ENCODE data around the gene DLGAP1.

The DLGAP1 gene

DNA sequence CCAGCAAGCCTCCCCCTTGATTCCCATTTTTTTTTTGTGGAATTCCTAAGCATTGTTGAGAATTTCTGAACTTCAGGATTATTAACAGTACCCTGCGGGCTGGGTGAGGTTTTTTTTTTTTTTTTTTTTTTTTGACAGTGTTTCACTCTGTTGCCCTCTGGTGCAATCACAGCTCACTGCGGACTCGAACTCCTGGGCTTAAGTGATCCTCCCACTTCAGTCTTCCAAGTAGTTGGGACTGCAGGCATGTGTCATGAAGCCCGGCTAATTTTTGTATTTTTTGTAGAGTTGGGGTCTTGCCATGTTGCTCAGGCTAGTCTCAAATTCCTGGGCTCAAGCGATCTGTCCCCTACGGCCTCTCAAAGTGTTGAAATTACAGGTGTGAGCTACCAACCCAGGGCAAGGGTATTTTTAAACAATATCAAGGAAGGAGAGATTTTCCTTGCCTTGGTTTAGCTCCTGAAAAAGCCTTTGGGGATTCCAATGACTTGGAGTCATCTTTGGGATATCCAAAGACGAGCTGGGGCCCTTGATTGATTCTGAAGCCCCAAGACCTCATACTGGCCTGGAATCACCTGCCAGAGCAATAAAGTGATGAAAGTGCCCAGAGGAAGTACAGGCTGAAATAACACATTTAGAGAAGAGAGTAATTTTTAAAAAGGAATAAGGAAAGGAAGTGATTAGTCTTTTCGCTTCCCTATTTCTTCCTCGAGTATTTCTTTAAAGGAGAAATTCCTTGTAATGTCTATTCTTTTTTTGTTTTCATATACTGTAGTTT, 764.9 kb downstream of the DLGAP1 start:
- no peak for DNase-seq (ENCODE audit: low spot score)

DNA sequence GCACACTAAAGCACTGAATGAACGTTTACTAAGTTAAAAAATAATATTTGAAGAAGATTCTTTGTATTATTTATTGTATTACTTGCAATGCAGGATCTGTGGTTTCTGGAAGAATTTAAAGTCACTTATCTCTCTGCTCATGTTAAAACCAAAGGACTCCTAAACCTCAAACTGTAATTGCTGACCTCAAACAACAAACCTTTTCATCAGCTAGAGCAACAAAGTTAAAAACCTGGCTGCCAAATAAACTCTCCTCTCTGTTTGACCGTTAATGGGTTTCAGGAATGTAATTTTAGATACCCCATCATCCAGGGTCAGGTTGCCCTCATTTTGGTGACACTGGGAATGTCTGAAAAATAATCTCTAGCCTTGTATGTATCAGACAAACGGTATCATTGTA, 766.0 kb downstream of the DLGAP1 start:
- no peak for DNase-seq (ENCODE audit: low spot score)

DNA sequence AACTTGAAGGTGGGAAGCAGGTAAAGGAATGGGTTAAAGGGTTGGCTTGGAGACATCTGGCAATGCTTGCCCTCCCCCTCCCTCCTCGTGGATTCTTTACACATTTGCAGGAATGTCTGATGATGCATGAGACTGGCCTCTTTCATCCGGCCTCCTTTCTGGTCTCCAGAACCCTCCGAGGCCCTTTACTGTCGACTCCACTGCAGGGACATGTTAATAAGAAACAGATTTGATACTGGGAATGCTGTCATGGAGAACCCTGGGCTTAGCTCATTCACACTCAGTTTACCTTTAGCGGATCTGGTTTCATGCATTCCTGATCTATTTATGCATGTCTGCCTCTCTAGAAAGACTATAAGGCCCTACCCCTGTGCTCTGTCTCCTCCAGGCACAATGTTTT, 766.4 kb downstream of the DLGAP1 start:
- no peak for DNase-seq (ENCODE audit: low spot score)

DNA sequence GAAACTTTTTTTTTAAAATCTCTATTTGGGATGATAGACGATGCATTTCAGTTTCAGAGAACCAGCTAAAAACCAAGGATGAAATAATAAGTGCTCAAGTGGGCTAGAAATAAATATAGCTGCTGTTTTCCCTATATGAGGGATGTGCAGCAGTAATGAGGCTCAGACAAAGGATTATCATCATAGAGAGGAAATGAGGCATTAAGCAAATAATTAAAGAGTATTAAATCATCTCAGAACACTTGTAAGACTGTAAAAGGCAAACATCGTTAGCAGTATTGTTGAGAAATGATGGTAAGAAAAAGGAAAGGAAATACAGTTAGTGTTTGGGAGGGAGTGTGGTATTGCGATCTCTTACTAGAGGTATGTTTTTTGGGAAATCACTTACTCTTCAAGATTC, 771.6 kb downstream of the DLGAP1 start:
- DNase-seq (ENCODE audit: low spot score) = no peak

DNA sequence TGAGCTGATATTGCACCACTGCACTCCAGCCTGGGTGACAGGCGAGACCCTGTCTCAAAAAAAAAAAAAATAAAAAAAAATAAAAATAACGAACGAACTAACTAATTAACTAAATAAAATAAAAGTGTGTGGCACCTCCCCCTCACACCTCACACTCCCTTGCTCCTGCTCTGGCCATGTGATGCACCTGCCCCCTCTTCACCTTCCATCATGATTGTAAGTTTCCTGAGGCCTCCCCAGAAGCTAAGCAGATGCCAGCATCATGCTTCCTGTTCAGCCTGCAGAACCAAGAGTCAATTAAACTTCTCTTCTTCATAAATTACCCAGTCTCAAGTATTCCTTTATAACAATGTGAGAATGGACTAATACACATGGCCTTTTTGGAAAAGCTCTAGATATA, 773.0 kb downstream of the DLGAP1 start:
- DNase-seq (ENCODE audit: low spot score) = no peak

DNA sequence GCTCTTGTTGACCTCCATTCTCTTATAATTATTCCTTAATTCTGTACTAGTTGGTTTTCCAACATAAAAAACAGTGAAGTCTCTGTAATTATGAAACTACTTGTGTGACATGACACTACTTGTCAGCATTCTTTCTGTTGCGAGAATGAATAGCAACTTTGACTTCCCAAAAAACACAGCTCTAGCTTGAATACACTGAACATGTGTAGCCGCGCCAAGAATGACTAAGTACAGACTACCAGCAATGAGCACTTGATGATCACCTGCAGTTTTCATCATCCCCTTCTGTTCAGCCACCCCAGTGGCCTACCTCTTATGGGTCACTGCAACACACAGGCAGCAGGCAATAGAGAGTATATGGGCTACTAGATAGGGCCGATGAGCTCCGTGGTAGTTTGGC, 775.9 kb downstream of the DLGAP1 start:
- no peak for DNase-seq (ENCODE audit: low spot score)

DNA sequence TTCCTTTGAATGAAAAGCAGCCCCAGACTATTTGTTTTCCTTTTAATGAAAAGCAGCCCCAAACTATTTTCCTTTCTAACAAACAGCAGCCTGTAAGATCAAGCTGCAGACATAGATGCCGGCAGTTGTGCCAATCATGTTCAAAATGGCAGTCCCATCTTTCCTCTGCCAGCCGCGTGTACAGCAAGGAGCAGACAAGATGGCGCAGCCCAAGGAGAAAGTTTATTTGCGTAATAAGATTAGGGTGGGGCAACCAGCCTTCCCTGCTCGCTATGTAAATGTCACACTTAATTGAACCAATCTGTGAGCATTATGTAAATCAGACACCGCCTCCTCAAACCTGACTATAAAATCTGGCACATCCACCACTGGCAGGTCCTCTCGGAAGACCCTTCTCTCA, 779.1 kb downstream of the DLGAP1 start:
- no peak for DNase-seq (ENCODE audit: low spot score)

DNA sequence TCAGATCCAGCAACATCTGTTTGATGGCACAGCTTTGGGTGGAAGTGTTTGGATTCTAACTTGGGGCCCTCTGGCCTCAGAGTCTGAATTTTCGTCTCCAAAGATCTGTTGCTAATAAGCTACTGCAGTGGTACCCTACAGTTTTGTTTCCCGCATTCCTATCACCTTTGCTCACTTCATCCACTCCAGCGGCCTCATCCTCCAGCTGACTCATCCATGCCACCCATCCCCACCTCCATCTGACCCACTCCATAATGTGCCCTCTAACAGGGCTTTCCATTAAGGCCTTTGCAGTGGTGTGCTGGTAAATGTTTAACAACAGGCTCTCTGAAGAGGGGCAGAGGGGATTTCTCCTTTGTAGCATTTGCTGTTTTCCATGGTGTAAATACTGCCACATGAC, 779.7 kb downstream of the DLGAP1 start:
- no peak for DNase-seq (ENCODE audit: low spot score)

DNA sequence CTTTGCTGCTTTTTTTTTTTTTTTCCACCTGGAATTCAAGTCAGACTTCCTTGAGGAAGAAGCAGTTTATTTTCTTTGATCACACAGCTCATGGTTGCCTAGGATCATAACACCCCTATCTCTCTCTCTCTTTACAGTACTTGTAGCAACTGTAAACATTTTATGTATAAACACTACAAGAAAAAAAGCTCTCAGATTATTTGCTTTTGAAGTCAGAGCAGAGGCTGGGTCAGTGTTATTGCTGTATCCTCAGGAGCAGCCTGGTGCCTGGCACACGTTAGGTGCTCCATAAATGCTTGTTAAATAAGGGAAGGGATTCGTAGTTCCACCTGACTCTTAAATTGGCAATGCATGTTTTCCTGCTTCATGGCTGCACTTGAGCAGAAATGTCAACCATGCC, 783.9 kb downstream of the DLGAP1 start:
- no peak for DNase-seq (ENCODE audit: low spot score)

DNA sequence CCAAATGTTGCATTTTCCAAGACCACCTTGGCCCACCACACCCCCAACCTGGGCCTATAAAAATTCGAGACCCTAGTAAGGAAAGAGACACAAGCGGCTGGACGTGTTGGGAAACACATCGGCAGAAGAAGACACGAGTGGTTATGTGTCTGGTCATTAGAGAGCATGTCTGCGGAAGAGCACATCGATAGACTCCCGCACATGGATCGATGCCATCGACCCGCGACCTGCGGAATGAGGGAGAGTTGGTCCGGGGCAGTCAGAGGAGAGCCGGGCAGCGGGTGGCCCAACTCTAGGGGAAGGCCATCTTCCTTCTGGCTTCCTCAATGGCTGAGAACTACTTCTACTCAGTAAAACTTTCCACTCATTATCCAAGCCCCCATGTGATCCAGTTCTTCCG, 785.7 kb downstream of the DLGAP1 start:
- no peak for DNase-seq (ENCODE audit: low spot score)

DNA sequence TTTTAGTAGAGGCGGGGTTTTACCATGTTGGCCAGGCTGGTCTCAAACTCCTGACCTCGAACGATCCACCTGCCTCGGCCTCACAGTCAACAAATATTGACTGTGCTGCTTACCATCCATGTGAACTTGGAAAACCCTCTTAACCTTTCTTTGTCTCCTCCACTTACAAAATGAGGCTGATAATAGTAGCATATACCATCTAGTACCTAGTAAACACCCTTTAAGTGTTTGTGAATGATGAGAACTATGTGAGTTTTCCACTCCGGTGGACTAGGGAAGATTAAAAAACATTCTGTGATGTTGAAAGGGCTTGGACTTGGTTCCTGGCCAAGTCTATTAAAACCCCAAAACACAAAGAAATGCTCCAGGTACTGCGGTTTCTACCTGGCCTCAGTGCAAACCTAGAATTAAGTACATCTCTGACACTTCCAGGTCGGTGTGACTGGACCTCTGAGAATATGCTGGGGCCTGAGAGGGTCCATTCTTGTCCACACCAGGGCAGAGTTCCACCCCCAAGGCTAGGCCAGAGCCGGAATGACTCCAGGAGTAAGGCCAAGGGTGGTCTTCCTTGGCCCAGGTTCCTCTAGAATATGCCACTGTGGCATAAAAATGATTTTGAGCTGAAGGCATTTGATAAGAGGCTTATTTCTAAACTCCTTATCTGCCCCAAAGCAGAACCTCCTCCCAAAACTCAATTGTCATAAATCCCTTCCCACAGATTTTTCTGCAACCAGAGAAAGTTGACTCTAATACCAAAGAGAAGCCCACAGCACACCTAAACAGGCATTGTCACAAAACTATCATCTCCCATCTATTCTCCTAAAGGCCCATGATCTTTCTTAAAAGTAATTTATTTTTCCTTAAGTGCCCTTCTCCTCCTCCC, 787.6 kb downstream of the DLGAP1 start:
- DNase-seq (ENCODE audit: low spot score) = no peak

DNA sequence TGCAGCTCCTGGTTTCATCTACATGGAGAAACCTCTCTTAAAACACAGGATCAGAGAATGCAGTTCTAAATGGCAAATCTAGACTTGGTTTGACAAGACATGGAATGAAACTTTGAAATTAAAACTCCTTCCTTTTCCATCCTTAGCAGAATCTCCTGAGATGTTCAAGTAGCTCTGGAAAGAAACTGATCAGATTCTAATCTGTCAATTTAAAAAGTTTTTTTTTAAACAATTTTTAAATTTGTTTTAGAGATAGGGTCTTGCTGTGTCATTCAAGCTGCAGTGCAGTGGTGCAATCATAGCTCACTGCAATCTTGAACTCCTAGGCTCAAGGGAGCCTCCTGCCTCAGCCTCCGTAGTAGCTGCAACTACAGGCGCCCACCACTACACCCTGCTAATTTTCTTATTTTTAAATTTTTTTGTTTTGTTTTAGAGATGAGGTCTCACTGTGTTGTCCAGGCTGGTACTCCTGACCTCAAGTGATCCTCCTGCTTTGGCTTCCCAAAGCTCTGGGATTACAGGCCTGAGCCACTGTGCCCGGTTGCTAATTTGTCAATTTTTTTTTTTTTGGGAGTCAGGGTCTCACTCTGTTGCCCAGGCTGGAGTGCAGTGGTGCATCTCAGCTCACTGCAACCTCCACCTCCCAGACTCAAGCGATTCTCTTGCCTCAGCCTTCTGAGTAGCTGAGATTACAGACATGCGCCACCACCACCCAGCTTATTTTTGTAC, 788.4 kb downstream of the DLGAP1 start:
- DNase-seq (ENCODE audit: low spot score) = no peak

DNA sequence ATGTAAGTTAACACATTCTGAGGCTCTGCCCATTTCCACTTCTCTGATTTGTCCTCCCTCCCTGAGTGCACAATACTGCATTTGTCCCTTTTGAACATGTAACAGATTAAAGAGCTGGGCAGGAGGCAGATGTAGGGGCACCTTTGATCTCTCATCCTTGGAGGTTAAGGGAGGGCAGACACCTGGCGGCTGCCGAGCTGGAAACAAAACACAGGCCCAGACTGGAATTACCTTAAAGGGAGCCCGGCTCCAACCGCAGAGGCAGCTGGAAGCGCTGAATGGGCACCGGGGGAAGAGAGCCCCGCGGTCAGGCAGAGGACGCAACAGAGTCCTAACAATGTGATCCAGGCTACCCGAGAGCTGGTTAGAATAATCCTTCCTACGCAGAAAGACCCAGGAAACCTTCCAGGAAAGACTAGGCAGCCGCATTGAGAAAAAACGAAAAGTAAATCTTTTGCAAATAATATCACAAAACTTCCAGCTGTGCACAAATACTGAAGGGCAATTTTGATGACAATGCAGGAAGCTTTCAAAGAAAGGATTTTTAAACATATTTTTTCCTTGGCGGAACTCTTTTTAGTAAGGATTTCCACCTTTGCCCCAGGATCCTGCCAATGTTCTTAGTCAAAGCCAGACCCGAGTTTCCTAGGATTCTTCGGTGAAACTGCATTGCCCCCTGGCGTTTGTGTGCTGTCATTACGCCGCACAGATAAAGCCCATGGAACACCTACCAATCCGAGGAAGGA, 789.2 kb downstream of the DLGAP1 start:
- peak; percentile 85 for DNase-seq (ENCODE audit: low spot score)

DNA sequence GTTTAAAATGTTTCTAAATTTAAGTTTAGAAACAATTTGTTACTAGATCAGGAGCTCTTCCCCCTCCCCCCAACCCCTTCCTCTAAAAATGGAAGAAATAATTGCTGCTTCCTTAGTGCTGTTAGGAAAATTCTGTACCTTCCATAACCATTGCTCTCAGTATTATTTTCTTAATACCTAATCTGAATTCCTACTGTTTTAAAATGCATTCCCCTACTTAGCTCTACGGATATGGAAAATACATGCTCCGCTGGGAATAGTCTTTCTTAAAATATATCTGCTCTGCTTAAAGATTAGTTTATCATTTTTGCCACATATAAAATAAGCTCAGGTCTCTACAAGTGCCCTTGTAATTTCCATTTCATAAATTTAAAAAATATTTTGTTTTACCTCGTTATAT, 789.9 kb downstream of the DLGAP1 start:
- no peak for DNase-seq (ENCODE audit: low spot score)

DNA sequence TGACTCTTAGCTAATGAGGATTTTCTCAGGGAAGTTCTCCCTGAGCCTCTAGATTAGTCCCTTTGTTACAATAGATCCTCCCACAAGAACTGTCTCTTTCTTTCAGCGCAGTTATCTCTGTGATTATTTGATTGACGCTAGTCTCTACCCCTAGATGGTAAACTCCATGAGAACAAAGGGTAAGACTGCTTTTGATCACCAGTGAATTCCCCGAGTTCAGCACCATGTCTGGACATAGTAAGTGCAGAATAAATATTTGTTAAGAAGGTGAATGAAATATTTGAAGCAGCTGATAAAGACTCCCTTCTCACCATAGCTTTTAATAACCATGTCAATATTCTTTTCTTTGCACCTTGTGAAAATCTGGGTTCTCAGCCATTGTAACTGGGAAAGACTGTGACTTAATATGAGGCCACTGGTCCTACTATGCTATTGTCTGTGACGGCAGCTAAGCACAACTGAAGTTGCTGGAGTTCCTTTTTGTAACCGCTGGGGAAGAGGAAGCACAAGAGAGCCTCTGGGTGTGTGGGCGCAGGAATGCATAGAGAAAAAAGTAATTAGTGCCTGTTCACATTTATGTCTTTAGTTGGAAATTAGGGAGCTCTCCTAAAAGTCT, 790.4 kb downstream of the DLGAP1 start:
- no peak for DNase-seq (ENCODE audit: low spot score)

DNA sequence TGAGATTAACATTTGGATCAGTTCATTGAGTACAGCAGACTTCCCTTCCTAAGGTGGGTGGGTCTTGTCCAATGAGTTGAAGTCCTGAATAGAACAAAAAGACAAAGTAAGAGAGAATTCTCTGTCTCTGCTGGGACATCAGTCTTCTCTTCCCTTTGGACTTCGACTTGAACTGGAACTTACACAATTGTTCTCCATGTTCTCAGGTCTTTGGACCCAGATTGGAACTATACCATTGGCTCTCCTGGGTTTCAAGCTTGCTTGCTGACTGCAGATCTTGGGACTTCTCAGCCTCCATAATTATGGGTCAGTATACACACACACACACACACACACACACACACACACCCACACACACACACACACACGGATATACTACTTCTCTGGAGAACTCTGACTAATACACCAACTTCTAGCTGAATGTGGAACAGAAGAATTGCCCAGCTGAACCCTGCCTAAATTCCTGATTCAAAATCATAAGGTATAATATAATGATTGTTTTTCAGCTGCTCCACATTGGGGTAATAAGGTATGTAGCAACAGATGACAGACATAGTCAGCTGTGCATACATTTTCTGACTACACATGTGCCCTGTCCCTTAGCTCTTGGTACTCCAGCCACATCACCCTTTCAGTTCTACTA, 791.1 kb downstream of the DLGAP1 start:
- no peak for DNase-seq (ENCODE audit: low spot score)

DNA sequence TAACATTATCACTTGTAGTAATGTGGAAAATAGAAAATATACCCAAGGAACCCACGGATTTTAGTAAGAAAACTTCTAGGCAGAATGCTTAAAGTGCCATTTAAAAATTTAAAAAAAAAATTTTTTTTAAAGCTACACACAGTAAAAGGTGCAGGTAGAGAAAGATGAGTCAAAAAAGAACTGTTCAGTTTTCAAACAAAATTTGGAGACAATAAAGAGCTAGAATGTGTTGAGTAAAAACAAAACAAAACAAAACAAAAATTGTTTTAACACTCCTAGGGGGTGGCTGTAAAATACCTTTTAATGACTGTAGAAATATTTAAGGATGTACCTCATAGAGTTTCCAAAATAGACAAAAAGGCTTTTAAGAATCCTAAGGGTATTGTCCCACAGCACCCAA, 793.1 kb downstream of the DLGAP1 start:
- no peak for DNase-seq (ENCODE audit: low spot score)

DNA sequence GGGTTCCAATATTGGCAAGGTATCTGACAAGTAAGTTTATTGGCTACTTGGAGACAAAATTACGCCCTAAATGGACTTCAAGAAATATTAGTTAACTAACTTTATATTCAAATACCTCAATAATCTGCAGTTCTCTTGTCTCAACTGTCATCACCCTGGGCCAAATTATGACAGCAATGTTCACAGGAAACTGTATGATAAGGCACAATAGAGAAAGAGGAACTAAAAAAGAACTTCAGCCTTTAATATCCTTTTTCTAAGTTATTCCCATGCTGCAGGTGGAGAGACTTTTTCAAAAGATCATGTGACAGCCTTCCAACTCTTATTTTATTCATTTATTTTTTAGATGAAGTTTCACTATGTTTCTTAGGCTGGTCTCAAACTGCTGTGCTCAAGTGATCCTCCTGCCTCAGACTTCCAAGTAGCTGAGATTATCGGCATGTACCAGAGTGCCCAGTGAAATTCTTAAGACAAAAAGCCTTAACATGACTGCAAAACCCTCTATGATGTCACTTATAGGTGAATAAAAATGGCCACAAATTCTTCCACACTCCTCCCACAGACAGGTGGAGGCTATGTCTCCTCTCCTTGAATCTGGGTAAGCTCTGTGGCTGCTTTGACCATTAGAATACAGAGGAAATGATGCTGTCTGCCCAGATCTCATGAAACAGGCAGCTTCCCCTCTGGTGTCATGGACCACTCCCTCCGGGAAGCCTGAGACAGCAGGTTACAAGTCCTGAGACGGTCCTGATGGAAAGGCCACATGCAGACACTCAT, 794.2 kb downstream of the DLGAP1 start:
- DNase-seq (ENCODE audit: low spot score) = no peak

DNA sequence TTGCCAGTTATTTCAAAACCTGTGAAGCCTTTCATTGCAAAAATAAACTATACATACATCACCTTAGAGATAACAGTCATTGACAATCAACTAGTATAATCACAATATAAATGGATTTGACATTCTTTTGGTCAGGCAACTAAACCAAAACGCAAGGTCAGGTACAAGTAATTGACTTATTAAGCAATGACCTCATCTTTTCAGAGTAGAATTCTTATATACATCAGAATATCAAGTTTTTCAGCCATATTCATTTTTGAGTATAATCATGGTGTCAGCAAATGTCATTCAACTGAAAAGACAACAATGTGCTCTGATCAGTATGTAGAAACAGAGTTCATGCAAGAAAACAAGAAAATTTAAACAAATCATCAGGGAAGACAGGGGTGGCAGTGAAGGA, 796.6 kb downstream of the DLGAP1 start:
- no peak for DNase-seq (ENCODE audit: low spot score)

Data from CD4-positive, alpha-beta T cell treated with Interleukin-2 at 100 ng/mL for 4 hours (primary cell).